ENCODE data around the gene FEN1.

FEN1 gene

GRCh38 chr11:61838501-61838900 is 45.8 kb downstream of the FEN1 start:
- no peak for FAIRE-seq
- no peak for DNase-seq (ENCODE audit: insufficient read length, low spot score)

GRCh38 chr11:61838921-61839320 is 46.2 kb downstream of the FEN1 start:
- FAIRE-seq: no peak
- no peak for DNase-seq (ENCODE audit: insufficient read length, low spot score)

GRCh38 chr11:61839742-61840141 is 47.0 kb downstream of the FEN1 start:
- DNase-seq (ENCODE audit: insufficient read length, low spot score) (no peak), FAIRE-seq (no peak)

GRCh38 chr11:61840371-61840770 is 47.7 kb downstream of the FEN1 start:
- DNase-seq (ENCODE audit: insufficient read length, low spot score): no peak
- no peak for FAIRE-seq

GRCh38 chr11:61841636-61842527 is 49.2 kb downstream of the FEN1 start:
- DNase-seq (ENCODE audit: insufficient read length, low spot score): no peak
- FAIRE-seq: no peak

- DNase-seq (ENCODE audit: insufficient read length, low spot score) (no peak), FAIRE-seq (no peak)
These were observed 49.8 kb downstream of the FEN1 start for GRCh38 chr11:61842528-61842820.

- FAIRE-seq: no peak
- no peak for DNase-seq (ENCODE audit: insufficient read length, low spot score)
These were observed 52.3 kb downstream of the FEN1 start for GRCh38 chr11:61844909-61845565.

GRCh38 chr11:61846362-61847020 is 53.8 kb downstream of the FEN1 start:
- no peak for DNase-seq (ENCODE audit: insufficient read length, low spot score)
- no peak for FAIRE-seq

All from GM19239 (cell line).